ENCODE results near the gene NEK8.

GRCh38 chr17:28763137-28763799 is 34.7 kb downstream of the NEK8 start:
- TF ChIP-seq, protein P1, sequence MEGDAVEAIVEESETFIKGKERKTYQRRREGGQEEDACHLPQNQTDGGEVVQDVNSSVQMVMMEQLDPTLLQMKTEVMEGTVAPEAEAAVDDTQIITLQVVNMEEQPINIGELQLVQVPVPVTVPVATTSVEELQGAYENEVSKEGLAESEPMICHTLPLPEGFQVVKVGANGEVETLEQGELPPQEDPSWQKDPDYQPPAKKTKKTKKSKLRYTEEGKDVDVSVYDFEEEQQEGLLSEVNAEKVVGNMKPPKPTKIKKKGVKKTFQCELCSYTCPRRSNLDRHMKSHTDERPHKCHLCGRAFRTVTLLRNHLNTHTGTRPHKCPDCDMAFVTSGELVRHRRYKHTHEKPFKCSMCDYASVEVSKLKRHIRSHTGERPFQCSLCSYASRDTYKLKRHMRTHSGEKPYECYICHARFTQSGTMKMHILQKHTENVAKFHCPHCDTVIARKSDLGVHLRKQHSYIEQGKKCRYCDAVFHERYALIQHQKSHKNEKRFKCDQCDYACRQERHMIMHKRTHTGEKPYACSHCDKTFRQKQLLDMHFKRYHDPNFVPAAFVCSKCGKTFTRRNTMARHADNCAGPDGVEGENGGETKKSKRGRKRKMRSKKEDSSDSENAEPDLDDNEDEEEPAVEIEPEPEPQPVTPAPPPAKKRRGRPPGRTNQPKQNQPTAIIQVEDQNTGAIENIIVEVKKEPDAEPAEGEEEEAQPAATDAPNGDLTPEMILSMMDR (IDR thresholded peaks at IDR 0.05), result no peak
- no peak for TF ChIP-seq EP300 (IDR thresholded peaks at IDR 0.05)
